H9 (cell line): Measurements from ENCODE around the gene CNN3. TPM values are rescaled to one million over a fixed set of nuclear protein-coding genes. Genes with fewer than 3 reads are reported as not detected.

Experiments
- DNase-seq: peaks from one replicate; pipeline ENCODE4 v3.0.0-alpha.2; 2017
- H2AFZ ChIP-seq: one replicate; pipeline ENCODE4 v1.6.1; 2013; ENCODE audit warnings: mild to moderate bottlenecking, low read length, control low read depth, moderate library complexity
- H2AK5ac ChIP-seq: 2 replicates; pipeline ENCODE4 v1.6.1; 2013; ENCODE audit warnings: low read length, control low read depth, mixed read lengths; ENCODE audit not compliant: insufficient read length
- H2BK120ac ChIP-seq: one replicate; pipeline ENCODE4 v1.6.1; 2013; ENCODE audit warnings: low read depth, mild to moderate bottlenecking, low read length, control low read depth, inconsistent platforms; ENCODE audit not compliant: poor library complexity, severe bottlenecking
- H2BK12ac ChIP-seq: 2 replicates; pipeline ENCODE4 v1.6.1; 2013; ENCODE audit warnings: low read length, control low read depth, mixed read lengths, low read depth; ENCODE audit not compliant: insufficient read length
- H2BK15ac ChIP-seq: 2 replicates; pipeline ENCODE4 v1.6.1; 2013; ENCODE audit warnings: low read depth, low read length, control low read depth
- H2BK20ac ChIP-seq: one replicate; pipeline ENCODE4 v1.6.1; 2013; ENCODE audit warnings: low read depth, mild to moderate bottlenecking, low read length, control low read depth, inconsistent platforms; ENCODE audit not compliant: poor library complexity, severe bottlenecking
- H2BK5ac ChIP-seq: 2 replicates; pipeline ENCODE4 v1.6.1; 2013; ENCODE audit warnings: low read length, control low read depth, mixed read lengths; ENCODE audit not compliant: insufficient read length
- H3K14ac ChIP-seq: 2 replicates; pipeline ENCODE4 v1.6.1; 2013; ENCODE audit warnings: low read length, control low read depth; ENCODE audit not compliant: insufficient read depth
- H3K18ac ChIP-seq: 2 replicates; pipeline ENCODE4 v1.6.1; 2013; ENCODE audit warnings: low read depth, mild to moderate bottlenecking, mixed read lengths, low read length, control low read depth; ENCODE audit not compliant: insufficient read length
- H3K23ac ChIP-seq: 2 replicates; pipeline ENCODE4 v1.6.1; 2013; ENCODE audit warnings: low read length, control low read depth, mixed read lengths, low read depth; ENCODE audit not compliant: insufficient read length
- H3K23me2 ChIP-seq: 2 replicates; pipeline ENCODE4 v1.6.1; 2013; ENCODE audit warnings: low read depth, mild to moderate bottlenecking, mixed read lengths, low read length, control low read depth; ENCODE audit not compliant: insufficient read length, poor library complexity, severe bottlenecking
- H3K27ac ChIP-seq: 2 replicates; pipeline ENCODE4 v1.5.1; 2013; ENCODE audit warnings: low read length, control low read depth, mixed read lengths, low read depth; ENCODE audit not compliant: insufficient read length
- H3K27me3 ChIP-seq: 2 replicates; pipeline ENCODE4 v1.6.1; 2013; ENCODE audit warnings: low read length, control low read depth, inconsistent platforms; ENCODE audit not compliant: insufficient read depth
- H3K4ac ChIP-seq: 2 replicates; pipeline ENCODE4 v1.6.1; 2013; ENCODE audit warnings: low read depth, mild to moderate bottlenecking, control low read depth, inconsistent platforms, low read length, moderate library complexity
- H3K4me1 ChIP-seq: 2 replicates; pipeline ENCODE4 v1.6.1; 2013; ENCODE audit warnings: low read length, control low read depth, inconsistent platforms; ENCODE audit not compliant: insufficient read depth
- H3K4me2 ChIP-seq: 2 replicates; pipeline ENCODE4 v1.6.1; 2013; ENCODE audit warnings: low read length, control low read depth, mixed read lengths; ENCODE audit not compliant: insufficient read length, insufficient read depth
- H3K56ac ChIP-seq: 2 replicates; pipeline ENCODE4 v1.6.1; 2013; ENCODE audit warnings: low read depth, mild to moderate bottlenecking, mixed read lengths, low read length, control low read depth; ENCODE audit not compliant: insufficient read length
- H3K79me1 ChIP-seq: 2 replicates; pipeline ENCODE4 v1.6.1; 2013; ENCODE audit warnings: low read depth, mild to moderate bottlenecking, moderate library complexity, low read length, control low read depth, inconsistent platforms; ENCODE audit not compliant: insufficient read depth, poor library complexity, severe bottlenecking
- H3K79me2 ChIP-seq: 2 replicates; pipeline ENCODE4 v1.6.1; 2013; ENCODE audit warnings: low read length, control low read depth, inconsistent platforms; ENCODE audit not compliant: insufficient read depth
- H3K9ac ChIP-seq: 2 replicates; pipeline ENCODE4 v1.6.1; 2013; ENCODE audit warnings: low read length, control low read depth, mixed read lengths; ENCODE audit not compliant: insufficient read length; ENCODE audit errors: extremely low read depth
- H3K9me3 ChIP-seq: one replicate; pipeline ENCODE4 v1.6.1; 2013; ENCODE audit warnings: low read depth, low read length, inconsistent platforms; ENCODE audit not compliant: control insufficient read depth
- H3T11ph ChIP-seq: one replicate; pipeline ENCODE4 v1.6.1; 2013; ENCODE audit warnings: mild to moderate bottlenecking, low read length, control low read depth, inconsistent platforms
- H4K20me1 ChIP-seq: one replicate; pipeline ENCODE4 v1.6.1; 2013; ENCODE audit not compliant: control insufficient read depth, insufficient read length, insufficient read depth
- H4K5ac ChIP-seq: 2 replicates; pipeline ENCODE4 v1.6.1; 2013; ENCODE audit warnings: low read depth, mild to moderate bottlenecking, mixed read lengths, low read length, control low read depth; ENCODE audit not compliant: insufficient read length
- H4K8ac ChIP-seq: replicated peaks from 2 replicates; pipeline ENCODE4 v1.6.1; 2013; ENCODE audit warnings: low read length, control low read depth, mixed read lengths, low read depth; ENCODE audit not compliant: insufficient read length
- H4K91ac ChIP-seq: 2 replicates; pipeline ENCODE4 v1.6.1; 2013; ENCODE audit warnings: low read depth, mild to moderate bottlenecking, moderate library complexity, mixed read lengths, low read length, control low read depth; ENCODE audit not compliant: insufficient read length
- H3K27ac Mint-ChIP-seq, 3 experiments: 2 replicates in 2 of 3; 3 replicates in 1 of 3; pipeline ENCODE4 v1.8.0; 2020 to 2021; ENCODE audit warnings: mixed read lengths in 3 of 3, mild to moderate bottlenecking in 1 of 3, moderate library complexity in 1 of 3
- H3K27me3 Mint-ChIP-seq: 2 replicates; pipeline ENCODE4 v1.8.0; 2021; ENCODE audit warnings: low read depth, mild to moderate bottlenecking, moderate library complexity, mixed read lengths
- H3K36me3 Mint-ChIP-seq, 3 experiments: 2 replicates in 2 of 3; 3 replicates in 1 of 3; pipeline ENCODE4 v1.8.0; 2020 to 2021; ENCODE audit warnings: low read depth in 3 of 3, mixed read lengths in 3 of 3; ENCODE audit not compliant: insufficient read depth in 1 of 3
- H3K4me1 Mint-ChIP-seq, 2 experiments: 2 replicates each; pipeline ENCODE4 v1.8.0; 2020; ENCODE audit warnings: mixed read lengths in 2 of 2
- H3K4me3 Mint-ChIP-seq, 2 experiments: 2 replicates in 1 of 2; 3 replicates in 1 of 2; pipeline ENCODE4 v1.8.0; 2020 to 2021; ENCODE audit warnings: mild to moderate bottlenecking in 2 of 2, mixed read lengths in 2 of 2, moderate library complexity in 1 of 2
- H3K9me3 Mint-ChIP-seq, 2 experiments: 2 replicates in 1 of 2; 3 replicates in 1 of 2; pipeline ENCODE4 v1.8.0; 2020; ENCODE audit warnings: mild to moderate bottlenecking in 2 of 2, mixed read lengths in 2 of 2, moderate library complexity in 1 of 2
- CTCF ChIP-seq: fragments of 200-600 bp; sonication (generic); conservative IDR thresholded peaks from 3 replicates; pipeline ENCODE4 v1.8.0; 2021; ENCODE audit warnings: antibody characterized with exemption, mild to moderate bottlenecking
- WGBS: extraction: QIAGEN DNeasy Blood & Tissue Kit; methylation state at CpG from one replicate; pipeline ENCODE4 v1.1.7; 2013; ENCODE audit warnings: missing lambda C conversion rate, low lambda C conversion rate, mixed read lengths; ENCODE audit not compliant: insufficient read length; ENCODE audit errors: extremely low coverage; 5-methylcytosine and 5-hydroxymethylcytosine counted together
- total RNA-seq: library from RNA; stranded (reverse); gene quantifications from 2 replicates; pipeline ENCODE4 v1.2.1, GENCODE V29; 2021

CNN3 gene
- total RNA-seq, 1 experiment from 2014 or later: 279 TPM

GRCh38 chr1:94887106-94887505, 39.8 kb downstream of the CNN3 start:
- peaks cover 11% of the 10 kb centered on the region; the same call in 1 of the 2 replicates for H3K4me1 ChIP-seq
- H2BK20ac ChIP-seq: no peak overlapping the region
- no peak overlapping the region for H3T11ph ChIP-seq
- DNase-seq: no peak
- no peak overlapping the region for H2AK5ac ChIP-seq
- no peaks in the 10 kb centered on the region for H3K79me2 ChIP-seq
- H2BK12ac ChIP-seq: no peak overlapping the region
- Mint-ChIP-seq H3K36me3 (peaks cover 0 to 12% (median 7%) of the 10 kb centered on the region in 3 experiments; a peak in 4 of 7 replicates), H3K27ac (peak overlapping the region in 2 of 3 experiments; percentile 40 to 93; a peak in 3 of 7 replicates), H3K4me1 (peaks cover 68 to 78% of the 10 kb centered on the region in 2 experiments), H3K4me3 (peak overlapping the region in 1 of 2 experiments; percentile 21; a peak in 2 of 5 replicates), H3K9me3 (no peaks in the 10 kb centered on the region; a peak in 1 of 5 replicates), H3K27me3 (no peaks in the 10 kb centered on the region)
- no peak overlapping the region for H3K9ac ChIP-seq
- no peak overlapping the region for H3K18ac ChIP-seq
- H4K5ac ChIP-seq: no peak overlapping the region
- H3K27me3 ChIP-seq: no peaks in the 10 kb centered on the region
- H3K23ac ChIP-seq: no peak overlapping the region
- no peak overlapping the region for H4K91ac ChIP-seq
- H2BK5ac ChIP-seq: no peak overlapping the region
- no peak overlapping the region for H2BK15ac ChIP-seq
- no peaks in the 10 kb centered on the region for H3K23me2 ChIP-seq
- H4K8ac ChIP-seq: no peak overlapping the region
- peak overlapping the region; percentile 38 for H3K4me2 ChIP-seq
- no peak overlapping the region for H2AFZ ChIP-seq
- H3K27ac ChIP-seq: no peak overlapping the region
- no peaks in the 10 kb centered on the region for H3K79me1 ChIP-seq
- no peak overlapping the region for H2BK120ac ChIP-seq
- H3K4ac ChIP-seq: no peak overlapping the region
- no peaks in the 10 kb centered on the region for H3K9me3 ChIP-seq
- no CpG with 5 or more reads among the region's 3 CpGs for WGBS
- TF ChIP-seq CTCF: no peak
- no peak overlapping the region for H3K14ac ChIP-seq
- H4K20me1 ChIP-seq: no peaks in the 10 kb centered on the region
- H3K56ac ChIP-seq: no peak overlapping the region
